Activated B cell treated with CpG ODN at 0.5 μM for 24 hours (primary cell): ENCODE data around the gene CDHR5. TPM values are rescaled to one million over a fixed set of nuclear protein-coding genes. Genes with fewer than 3 reads are reported as not detected.

ENCODE experiments used
- ATAC-seq: fragments of 200-7000 bp; cut with Tn5 transposase; one replicate; pipeline ENCODE4 v1.10.0; 2021; ENCODE audit warnings: low read depth, mild to moderate bottlenecking, moderate library complexity
- CTCF ChIA-PET: fragments of 350-600 bp; sonication (Branson Sonifier 250); formaldehyde crosslinking; loops from one replicate; lab custom pipeline; 2021; ENCODE audit warnings: antibody characterized with exemption; lab: Charles Lee
- POLR2A ChIA-PET: fragments of 350-600 bp; sonication (Branson Sonifier 250); formaldehyde crosslinking; loops from one replicate; lab custom pipeline; 2021; ENCODE audit warnings: antibody characterized with exemption; lab: Charles Lee
- DNase-seq: peaks from one replicate; pipeline ENCODE4 v3.0.0; 2022
- H3K27ac Mint-ChIP-seq: one replicate; pipeline ENCODE4 v1.8.0; 2020; ENCODE audit warnings: mixed read lengths
- H3K27me3 Mint-ChIP-seq: one replicate; pipeline ENCODE4 v1.8.0; 2021; ENCODE audit warnings: mixed read lengths
- H3K36me3 Mint-ChIP-seq: one replicate; pipeline ENCODE4 v1.8.0; 2021; ENCODE audit warnings: low read depth, mixed read lengths
- H3K4me1 Mint-ChIP-seq: one replicate; pipeline ENCODE4 v1.8.0; 2021; ENCODE audit warnings: mixed read lengths
- H3K4me3 Mint-ChIP-seq: one replicate; pipeline ENCODE4 v1.8.0; 2020; ENCODE audit warnings: mild to moderate bottlenecking, mixed read lengths
- H3K9me3 Mint-ChIP-seq: one replicate; pipeline ENCODE4 v1.8.0; 2020; ENCODE audit warnings: mixed read lengths
- CTCF ChIP-seq: fragments of 200-600 bp; IDR thresholded peaks from one replicate; pipeline ENCODE4 v1.8.0; 2022; ENCODE audit warnings: antibody characterized with exemption, mild to moderate bottlenecking
- intact Hi-C: fragments of 100-400 bp; cut with micrococcal nuclease; formaldehyde crosslinking; loops from one replicate; pipeline ENCODE4 v1.15.1; 2024
- total RNA-seq: library from RNA; stranded (reverse); gene quantifications from 2 replicates; pipeline ENCODE4 v1.2.3, GENCODE V29; 2022

Gene CDHR5
- total RNA-seq, 1 donor from 2014 or later: not detected

GRCh38 chr11:618856-619627, 5.7 kb downstream of the CDHR5 start:
- Mint-ChIP-seq H3K27ac (no peak overlapping the region), H3K4me1 (peaks cover 23% of the 10 kb centered on the region), H3K36me3 (peaks cover 3% of the 10 kb centered on the region), H3K9me3 (no peaks in the 10 kb centered on the region), H3K4me3 (no peak overlapping the region), H3K27me3 (peaks cover 3% of the 10 kb centered on the region)
- CTCF ChIA-PET: no interaction called here
- DNase-seq (no peak), ATAC-seq (no peak)
- POLR2A ChIA-PET: no interaction called here
- no peak for TF ChIP-seq CTCF
- intact Hi-C loops: loop anchor here (5.0 to 10.0 kb wide), 2 partner anchors 108 to 1236 kb away; partner anchors contain the start of gene LSP1

GRCh38 chr11:617912-618682, 6.7 kb downstream of the CDHR5 start:
- intact Hi-C loops: loop anchor here (2.0 to 10.0 kb wide), 4 partner anchors 19 to 1237 kb away; partner anchors contain the start of genes DRD4 and LSP1
- no peaks in the 10 kb centered on the region for H3K9me3 Mint-ChIP-seq
- POLR2A ChIA-PET: interaction anchor here (0.6 kb wide), 1 partner anchor 317 kb away, joined by 3 read pairs; no protein-coding TSS in a partner anchor
- peaks cover 23% of the 10 kb centered on the region for H3K4me1 Mint-ChIP-seq
- DNase-seq: no peak
- no peak for TF ChIP-seq CTCF
- H3K27ac Mint-ChIP-seq: peak overlapping the region; percentile 30
- H3K4me3 Mint-ChIP-seq: no peak overlapping the region
- ATAC-seq: no peak
- CTCF ChIA-PET: no interaction called here
- H3K27me3 Mint-ChIP-seq: no peaks in the 10 kb centered on the region
- peaks cover 5% of the 10 kb centered on the region for H3K36me3 Mint-ChIP-seq

- Mint-ChIP-seq H3K27ac (peak overlapping the region; percentile 30), H3K4me1 (peaks cover 23% of the 10 kb centered on the region), H3K9me3 (no peaks in the 10 kb centered on the region), H3K36me3 (peaks cover 8% of the 10 kb centered on the region), H3K4me3 (no peak overlapping the region), H3K27me3 (no peaks in the 10 kb centered on the region)
- no peak for ATAC-seq
- no peak for DNase-seq
- intact Hi-C loops: loop anchor here (2.0 to 10.0 kb wide), 4 partner anchors 19 to 1237 kb away; partner anchors contain the start of genes DRD4 and LSP1
- ChIA-PET CTCF (no interaction called here), POLR2A (interaction anchor here (0.6 kb wide), 1 partner anchor 317 kb away, joined by 3 read pairs; no protein-coding TSS in a partner anchor)
- no peak for TF ChIP-seq CTCF
Observed at GRCh38 chr11:617199-617911, 7.4 kb downstream of the CDHR5 start.

GRCh38 chr11:616320-617198, 8.2 kb downstream of the CDHR5 start:
- no peak for TF ChIP-seq CTCF
- H3K4me3 Mint-ChIP-seq: peak overlapping the region; percentile 90

More at GRCh38 chr11:616320-617198, 8.2 kb downstream of the CDHR5 start:
- H3K9me3 Mint-ChIP-seq: no peaks in the 10 kb centered on the region
- H3K36me3 Mint-ChIP-seq: peaks cover 16% of the 10 kb centered on the region
- ChIA-PET CTCF (no interaction called here), POLR2A (interaction anchor here (0.6 to 3.8 kb wide), 15 partner anchors 11 to 211 kb away, joined by 3 to 27 read pairs (median 5); partner anchors contain the start of genes DEAF1, GATD1, HRAS and LRRC56)
- intact Hi-C loops: loop anchor here (1.0 to 10.0 kb wide), 5 partner anchors 20 to 1238 kb away; partner anchors contain the start of genes DEAF1, DRD4, LSP1 and TMEM80
- ATAC-seq: no peak
- no peak for DNase-seq
- peaks cover 25% of the 10 kb centered on the region for H3K4me1 Mint-ChIP-seq
- H3K27ac Mint-ChIP-seq: peak overlapping the region; percentile 88
- H3K27me3 Mint-ChIP-seq: no peaks in the 10 kb centered on the region
